NCI-H146 treated with DMSO at 0.1 percent for 48 hours (cell line): ENCODE measurements around the gene PRSS2.

ENCODE experiments used
- DNase-seq: peaks from one replicate; lab custom pipeline; 2025; ENCODE audit not compliant: unreplicated experiment; lab: John Stamatoyannopoulos, UW

PRSS2 gene

GRCh38 chr7:142819530-142819929, 48.8 kb downstream of the PRSS2 start:
- no peak for DNase-seq

DNA sequence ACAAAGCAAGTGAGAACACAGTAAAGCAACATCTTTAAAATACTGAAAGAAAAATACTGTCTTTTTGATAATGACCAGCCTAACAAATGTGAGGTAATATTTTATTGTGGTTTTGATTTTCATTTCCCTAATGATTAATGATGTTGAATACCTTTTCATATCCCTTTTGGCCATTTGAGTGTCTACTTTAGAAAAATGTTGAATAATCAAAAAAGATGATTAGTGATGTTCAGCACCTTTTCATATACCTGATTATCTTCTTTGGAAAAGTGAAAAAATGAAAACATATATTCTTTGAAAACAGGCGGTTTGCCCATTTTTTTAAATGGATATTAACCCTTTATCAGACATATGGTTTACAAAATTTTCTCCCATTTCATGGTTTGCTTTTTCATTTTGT, 51.9 kb downstream of the PRSS2 start:
- no peak for DNase-seq
